Renal cortex interstitium (tissue), 11 donors: Measurements from ENCODE around the gene RXRB. TPM values are rescaled to one million over a fixed set of nuclear protein-coding genes. Genes with fewer than 3 reads are reported as not detected.
A peak's percentile ranks its signal among the peaks of the same experiment; 100 is the strongest.

Experiments
- DNase-seq, 11 donors: peaks; one replicate each; pipeline ENCODE4 v3.0.0-alpha.2; 2013; ENCODE audit warnings: low read depth in 9 of 11, low spot score in 4 of 11; ENCODE audit errors: extremely low read depth in 1 of 11
- polyA plus RNA-seq, 3 donors: library from polyadenylated mRNA; unstranded; fragments of 120-200 nt; gene quantifications; one replicate each; pipeline ENCODE4 v1.2.1, GENCODE V29; 2013; ENCODE audit not compliant: insufficient read length in 3 of 3

RXRB gene
- polyA plus RNA-seq, 3 donors = 51.1 to 64.5 (median 61.0) TPM

DNA sequence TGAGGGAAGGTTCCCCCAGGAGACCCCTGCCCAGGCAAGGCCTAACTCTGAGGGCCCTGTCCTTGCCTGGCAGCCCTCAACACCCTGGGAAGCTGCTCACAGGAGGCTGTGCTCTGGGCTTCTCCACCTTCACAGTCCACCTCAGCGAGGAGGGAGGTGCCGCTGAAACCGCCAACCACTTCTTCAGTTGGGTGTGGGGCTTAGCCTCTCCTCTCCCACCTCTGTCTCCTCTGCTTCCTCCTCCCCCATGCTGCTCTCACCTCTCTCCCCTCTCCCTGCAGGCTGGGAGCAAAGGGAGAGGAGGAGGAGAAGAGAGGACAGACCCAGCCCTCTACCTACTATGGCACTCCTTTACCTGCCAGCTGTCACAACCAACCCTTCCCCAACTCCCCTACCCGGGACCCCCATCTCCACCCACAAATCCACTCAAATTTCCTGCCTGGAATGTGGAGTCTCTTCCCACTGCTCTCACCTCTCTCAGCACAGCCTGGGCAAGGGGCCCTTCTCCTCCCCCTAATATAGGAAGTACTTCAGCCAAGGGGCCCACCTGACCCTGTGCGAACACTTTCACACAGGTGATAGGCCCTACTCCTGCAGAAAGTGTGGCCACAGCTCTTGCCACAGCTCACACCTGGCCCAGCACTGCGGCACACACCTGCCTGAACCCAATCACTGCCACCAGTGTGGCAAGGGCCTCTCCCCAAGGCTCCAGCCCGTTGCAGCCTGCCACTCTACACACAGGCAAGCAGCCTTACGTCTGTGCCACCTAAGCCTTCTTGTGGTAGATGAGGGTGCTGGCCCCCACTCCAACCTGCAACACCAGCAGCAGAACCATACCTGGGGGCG lies 15.0 kb upstream of the RXRB start:
- no peak for DNase-seq

DNA sequence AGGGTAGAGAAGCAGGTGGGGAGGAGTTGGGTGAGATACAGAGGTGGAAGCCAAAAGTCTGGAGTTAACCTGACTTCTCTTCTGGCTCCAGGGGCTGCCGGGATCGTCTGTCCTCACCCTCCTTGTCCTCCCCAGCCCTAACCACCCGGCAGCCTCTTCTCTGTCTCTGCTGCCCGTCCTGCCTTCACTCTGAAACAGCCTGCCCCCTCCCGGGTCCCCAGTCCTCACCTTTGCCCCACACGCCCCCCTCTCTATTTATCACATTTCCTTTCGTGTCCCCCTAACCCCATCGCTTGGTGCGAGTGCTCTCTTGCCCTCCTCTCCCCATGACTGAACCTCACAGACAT lies 13.5 kb upstream of the RXRB start:
- no peak for DNase-seq

DNA sequence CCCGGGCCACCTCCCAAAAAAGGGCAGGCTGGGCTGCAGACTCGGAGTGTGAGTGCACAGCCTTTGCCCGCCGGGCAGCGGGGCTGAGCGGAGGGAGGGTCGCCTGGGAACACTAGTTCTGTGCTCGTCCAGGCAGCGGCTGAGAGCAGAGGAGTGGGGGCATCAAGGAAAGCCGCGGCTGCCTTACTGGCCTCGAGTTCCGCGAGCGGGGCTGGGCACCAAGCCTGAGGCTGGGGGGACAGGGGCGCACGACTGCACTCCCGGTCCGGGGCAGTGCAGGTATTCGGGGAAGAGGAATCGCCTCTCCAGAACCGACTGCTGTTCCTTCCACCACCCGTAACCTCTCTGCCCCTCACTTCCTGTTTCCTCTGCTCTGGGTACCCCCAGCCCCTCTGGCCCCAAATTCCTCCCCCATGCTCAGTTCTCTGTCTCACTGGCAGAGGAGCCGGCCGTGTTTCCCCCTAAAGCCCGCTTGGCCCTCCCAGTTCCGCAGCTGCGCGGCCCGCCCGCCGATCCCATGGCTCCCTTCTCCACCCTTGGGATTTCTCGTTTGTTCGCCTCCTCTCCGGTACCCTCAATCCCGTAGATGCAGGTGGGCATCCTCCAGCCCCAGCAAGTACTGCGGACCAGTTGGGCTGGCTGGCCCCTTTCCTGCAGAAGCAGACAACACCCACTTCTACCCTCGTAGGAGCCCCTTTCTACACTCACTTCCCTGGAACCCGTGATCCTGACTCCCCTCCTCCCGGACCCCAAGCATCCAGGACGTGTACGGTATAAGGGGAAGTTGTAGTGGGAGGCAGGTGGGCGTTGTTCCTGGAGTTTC lies 12.9 kb upstream of the RXRB start:
- no peak for DNase-seq

DNA sequence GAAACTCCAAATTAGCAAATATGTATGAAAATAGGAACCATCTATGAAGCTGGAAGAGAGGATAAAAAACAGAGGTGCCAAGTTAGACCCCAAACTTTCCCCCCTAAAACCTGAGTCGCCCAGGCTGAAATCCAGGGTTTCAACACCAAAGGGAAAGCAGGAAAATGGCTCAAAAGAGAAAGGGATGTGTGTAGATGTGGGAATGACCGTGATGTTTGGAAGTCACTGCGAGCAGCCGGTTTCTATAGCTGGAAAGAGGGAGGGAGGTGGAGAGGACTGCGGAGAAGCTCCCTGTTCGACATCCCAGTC lies 12.3 kb upstream of the RXRB start:
- no peak for DNase-seq

DNA sequence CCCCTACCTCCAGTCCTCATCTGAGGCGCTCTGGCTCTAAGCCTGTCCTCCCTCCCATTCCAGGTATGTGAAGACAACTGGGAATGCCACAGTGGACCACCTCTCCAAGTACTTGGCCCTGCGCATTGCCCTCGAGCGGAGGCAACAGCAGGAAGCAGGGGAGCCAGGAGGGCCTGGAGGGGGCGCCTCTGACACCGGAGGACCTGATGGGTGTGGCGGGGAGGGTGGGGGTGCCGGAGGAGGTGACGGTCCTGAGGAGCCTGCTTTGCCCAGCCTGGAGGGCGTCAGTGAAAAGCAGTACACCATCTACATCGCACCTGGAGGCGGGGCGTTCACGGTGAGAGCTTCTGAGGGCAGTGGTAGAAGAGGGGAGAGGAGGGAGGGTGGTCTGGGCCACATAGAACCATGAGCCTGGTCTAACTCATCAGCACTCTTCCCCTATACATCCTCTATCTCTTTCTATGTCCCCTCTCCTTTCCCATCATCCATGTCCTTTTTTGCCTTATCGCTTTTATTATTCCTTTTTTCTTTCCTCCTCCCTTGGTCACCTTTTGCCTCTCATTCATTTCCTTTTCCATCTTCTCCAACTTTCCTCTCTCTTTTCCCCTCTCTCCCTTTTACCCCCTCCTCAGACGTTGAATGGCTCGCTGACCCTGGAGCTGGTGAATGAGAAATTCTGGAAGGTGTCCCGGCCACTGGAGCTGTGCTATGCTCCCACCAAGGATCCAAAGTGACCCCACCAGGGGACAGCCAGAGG lies 11.4 kb upstream of the RXRB start:
- no peak for DNase-seq

DNA sequence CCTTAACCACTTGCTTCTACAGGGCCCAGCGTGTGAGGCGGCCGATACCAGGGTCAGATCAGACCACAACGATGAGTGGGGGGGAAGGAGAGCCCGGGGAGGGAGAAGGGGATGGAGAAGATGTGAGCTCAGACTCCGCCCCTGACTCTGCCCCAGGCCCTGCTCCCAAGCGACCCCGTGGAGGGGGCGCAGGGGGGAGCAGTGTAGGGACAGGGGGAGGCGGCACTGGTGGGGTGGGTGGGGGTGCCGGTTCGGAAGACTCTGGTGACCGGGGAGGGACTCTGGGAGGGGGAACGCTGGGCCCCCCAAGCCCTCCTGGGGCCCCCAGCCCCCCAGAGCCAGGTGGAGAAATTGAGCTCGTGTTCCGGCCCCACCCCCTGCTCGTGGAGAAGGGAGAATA lies 10.7 kb upstream of the RXRB start:
- DNase-seq = no peak

DNA sequence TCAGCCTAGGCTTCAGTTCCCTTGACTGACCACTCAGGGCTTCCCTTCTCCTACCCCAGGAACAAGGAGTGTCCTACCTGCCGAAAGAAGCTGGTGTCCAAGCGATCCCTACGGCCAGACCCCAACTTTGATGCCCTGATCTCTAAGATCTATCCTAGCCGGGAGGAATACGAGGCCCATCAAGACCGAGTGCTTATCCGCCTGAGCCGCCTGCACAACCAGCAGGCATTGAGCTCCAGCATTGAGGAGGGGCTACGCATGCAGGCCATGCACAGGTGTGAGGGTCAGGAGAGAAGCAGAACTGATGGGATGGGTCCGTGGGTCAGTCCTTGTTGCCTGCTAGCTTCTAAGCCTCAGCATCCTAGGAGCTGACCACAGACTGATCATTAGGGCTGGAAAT lies 9.4 kb upstream of the RXRB start:
- no peak for DNase-seq

DNA sequence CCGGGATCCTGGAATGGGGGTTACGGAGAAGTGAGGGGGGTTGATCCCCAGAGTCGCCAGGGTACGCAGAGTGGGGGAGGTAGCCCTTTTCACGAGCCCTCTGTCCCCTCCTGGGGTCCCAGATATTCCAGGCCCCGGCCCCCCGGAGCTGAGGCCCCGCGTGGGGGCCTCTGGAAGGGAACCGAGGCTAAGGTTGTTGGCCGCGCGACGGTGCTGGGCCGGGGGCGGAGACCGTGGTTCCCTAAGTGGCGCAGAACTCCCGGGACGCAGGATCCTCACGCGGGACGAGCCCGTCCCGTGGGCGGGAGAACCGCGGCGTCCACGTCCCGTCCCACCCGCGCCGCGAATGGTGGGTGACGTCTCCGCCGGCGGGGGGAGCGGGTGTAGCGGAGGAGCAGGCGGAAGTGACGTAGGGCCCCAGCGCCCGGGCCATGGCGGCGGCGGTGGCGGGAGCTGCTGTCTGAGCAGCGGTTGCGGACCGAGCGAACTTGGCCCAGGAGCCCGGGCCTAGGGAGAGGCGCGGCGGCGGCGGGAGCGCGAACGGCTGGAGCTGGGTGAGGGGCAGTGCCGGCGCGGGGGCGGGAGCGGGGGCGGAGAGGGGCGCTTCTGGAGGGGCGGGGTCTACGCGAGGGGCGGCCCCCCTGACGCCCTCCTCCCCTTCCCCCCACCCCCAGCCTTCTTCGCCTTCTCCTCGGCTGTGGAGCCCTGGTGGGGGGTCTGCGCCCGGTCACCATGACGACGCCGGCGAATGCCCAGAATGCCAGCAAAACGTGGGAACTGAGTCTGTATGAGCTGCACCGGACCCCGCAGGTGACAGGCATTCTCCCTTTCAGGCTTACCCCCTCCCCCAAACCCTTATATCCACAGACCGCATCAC lies 7.9 kb upstream of the RXRB start, which contains the start of gene RING1:
Gene RING1 (plus strand): TSS at position 410 of the 877 bp plus-strand sequence. CDS start 323 bp downstream, at position 733.
- peak in 7 of 11 donors; percentile 58 to 84 (median 76) for DNase-seq

DNA sequence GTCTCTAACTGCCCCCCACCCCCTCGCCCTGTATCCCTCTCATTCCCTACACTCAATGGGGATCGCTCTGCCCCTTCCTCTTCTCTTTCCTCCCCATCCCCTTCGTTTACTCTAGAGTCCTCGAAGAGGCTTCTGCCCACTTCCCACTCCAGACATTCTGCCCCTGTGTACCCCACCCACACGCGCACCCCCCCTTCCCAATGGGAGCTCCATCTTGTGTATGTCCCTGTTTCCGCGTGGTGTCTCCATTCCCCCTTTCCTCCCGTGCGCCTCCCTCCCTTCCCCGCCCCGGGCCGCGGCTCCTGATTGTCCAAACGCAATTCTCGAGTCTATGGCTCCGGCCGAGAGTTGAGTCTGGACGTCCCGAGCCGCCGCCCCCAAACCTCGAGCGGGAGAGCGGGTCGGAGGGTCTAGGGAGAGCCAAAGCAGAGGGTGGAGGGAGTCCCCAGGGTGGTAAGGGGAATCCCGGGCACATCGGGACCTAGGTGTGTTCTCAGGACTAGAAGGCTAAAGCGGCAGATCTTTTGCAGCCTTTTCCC lies 7.2 kb upstream of the RXRB start:
- DNase-seq = no peak

DNA sequence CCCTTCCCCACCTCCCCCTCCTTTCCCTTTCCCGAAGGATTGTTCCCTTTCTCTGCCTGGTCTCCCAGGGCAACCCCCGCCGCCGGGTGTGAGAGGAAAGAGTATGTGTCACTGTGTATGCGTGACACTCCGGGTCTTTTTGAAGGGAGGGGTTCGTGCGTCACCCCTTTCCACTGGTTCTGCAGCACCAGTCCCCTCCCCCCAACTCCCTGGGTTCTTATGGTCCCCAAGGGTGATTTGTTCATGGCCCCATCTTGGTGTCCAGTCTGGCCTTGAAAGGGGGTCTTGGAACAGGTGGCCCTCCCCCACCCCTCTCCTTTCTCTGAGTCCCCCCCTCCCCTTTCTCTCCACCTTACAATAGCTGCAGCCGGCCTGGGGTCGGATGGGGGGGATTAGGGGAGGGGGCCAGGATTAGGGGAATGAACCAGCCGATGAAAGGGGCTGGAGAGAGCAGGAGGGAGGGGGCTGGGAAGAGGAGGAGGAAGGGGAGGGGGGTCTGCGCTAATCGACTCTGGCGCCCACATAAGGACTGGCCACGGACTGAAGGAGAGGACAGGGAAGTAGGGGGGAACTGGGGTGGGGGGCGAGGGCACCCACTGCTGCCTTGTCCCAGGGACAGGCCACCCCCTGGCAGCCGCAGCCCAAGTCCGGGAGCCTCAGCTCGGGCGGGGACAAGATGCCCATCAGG lies 6.5 kb upstream of the RXRB start:
- DNase-seq = no peak

DNA sequence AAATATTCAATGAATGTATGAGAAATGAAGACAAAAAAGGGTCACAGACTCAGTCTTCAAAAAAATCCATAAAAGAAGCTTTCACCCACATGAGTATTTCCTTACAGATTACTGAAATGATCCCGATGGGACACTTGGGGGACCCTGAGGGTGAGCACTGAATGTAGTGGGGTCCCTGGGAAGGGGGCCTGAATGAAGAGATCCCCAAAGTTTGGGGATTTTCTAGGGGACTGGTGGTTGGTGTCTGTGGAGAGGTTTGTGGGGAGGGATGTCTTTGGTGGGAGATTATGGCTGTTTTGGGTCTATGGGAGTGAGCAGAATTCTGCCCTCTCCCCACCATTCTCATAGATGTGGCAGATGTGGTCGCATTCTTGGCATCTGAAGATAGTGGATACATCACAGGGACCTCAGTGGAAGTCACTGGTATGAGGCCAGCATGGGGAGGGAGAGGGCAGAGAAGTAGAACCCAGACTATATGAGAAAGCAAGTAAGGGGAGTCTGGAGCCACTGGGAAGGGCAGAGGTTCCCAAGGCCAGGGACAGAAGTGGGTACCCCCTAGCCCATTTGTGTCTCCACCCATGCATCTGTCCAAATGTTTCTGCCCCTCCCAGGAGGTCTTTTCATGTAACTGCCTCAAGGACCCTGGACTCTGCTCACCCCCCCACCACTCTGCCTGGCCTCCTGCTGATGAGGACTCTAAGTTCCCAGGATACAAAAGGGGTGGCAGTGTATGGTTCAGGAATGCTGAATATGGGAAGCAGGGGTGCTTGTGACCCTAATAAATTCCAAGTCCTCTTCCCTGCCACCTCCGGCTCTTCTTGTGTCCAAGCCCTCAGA lies 5.8 kb upstream of the RXRB start:
- no peak for DNase-seq

DNA sequence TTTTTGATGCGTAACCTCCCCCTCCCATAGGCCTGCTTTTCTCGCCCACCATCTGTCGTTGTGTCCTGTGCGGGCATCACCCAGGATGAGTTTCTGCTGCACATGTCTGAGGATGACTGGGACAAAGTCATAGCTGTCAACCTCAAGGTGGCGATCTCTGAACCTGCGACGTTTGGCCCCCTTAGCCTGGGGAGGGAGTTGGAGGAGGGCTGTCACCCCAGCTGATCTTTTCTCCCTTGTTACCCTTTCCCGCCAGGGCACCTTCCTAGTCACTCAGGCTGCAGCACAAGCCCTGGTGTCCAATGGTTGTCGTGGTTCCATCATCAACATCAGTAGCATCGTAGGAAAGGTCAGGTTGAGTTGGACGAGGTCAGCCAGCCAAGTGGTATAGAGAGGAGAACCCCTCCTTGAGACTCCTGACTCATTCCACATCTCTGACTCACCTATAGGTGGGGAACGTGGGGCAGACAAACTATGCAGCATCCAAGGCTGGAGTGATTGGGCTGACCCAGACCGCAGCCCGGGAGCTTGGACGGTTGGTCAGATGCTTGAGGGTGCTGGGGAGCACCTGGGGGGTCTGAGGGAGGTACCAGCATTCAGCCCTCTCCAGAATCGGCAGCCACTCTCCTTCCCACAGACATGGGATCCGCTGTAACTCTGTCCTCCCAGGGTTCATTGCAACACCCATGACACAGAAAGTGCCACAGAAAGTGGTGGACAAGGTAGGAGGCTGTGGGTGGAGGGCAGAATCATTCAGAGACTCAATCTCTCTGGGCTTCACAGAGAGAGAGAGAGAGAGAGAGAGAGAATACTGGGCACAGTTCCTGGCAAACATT lies 4.9 kb upstream of the RXRB start:
- DNase-seq = no peak

DNA sequence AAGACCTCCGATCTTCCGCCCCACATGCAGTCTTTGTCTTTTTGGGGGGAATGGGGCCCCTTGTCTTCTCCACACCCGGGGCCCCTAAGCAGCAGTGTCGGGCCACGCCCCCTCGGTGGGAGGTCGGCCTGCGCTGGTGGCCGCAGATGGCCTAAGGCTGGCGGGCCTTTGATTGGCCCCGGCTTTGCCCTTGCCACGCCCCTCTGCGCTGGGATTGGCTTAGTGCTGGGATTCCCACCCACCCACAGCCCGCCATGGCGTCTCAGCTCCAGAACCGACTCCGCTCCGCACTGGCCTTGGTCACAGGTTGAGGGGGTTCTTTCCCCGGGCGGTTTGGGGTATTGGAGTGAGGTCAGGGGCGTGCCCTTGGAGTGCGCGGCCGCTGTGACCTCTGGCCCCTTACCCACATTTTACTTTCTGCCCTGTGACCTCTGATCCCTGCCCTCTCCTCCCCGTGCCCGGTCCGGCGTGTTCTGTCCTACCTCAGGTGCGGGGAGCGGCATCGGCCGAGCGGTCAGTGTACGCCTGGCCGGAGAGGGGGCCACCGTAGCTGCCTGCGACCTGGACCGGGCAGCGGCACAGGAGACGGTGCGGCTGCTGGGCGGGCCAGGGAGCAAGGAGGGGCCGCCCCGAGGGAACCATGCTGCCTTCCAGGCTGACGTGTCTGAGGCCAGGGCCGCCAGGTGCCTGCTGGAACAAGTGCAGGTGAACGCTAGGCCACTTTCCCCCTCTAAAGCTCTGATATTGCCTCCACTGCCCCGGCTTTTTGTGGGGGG lies 4.1 kb upstream of the RXRB start, which contains the start of gene HSD17B8:
Gene HSD17B8 (plus strand): TSS at position 241 of the 776 bp plus-strand sequence. CDS start 14 bp downstream, at position 255.
- peak; percentile 74 to 94 (median 89) for DNase-seq

DNA sequence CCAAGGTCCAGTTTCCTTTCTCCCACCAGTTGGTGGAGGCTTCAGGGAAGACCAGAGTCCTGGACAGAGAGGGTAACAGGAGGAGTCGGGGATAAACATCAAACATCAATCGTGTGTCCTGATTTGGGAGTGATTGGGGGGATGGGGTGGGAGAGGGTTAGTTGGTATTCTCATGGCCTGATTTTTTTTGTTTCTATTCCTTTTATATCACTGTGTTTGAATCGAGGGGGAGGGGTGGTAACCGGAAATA lies 3.6 kb upstream of the RXRB start:
- DNase-seq = no peak

DNA sequence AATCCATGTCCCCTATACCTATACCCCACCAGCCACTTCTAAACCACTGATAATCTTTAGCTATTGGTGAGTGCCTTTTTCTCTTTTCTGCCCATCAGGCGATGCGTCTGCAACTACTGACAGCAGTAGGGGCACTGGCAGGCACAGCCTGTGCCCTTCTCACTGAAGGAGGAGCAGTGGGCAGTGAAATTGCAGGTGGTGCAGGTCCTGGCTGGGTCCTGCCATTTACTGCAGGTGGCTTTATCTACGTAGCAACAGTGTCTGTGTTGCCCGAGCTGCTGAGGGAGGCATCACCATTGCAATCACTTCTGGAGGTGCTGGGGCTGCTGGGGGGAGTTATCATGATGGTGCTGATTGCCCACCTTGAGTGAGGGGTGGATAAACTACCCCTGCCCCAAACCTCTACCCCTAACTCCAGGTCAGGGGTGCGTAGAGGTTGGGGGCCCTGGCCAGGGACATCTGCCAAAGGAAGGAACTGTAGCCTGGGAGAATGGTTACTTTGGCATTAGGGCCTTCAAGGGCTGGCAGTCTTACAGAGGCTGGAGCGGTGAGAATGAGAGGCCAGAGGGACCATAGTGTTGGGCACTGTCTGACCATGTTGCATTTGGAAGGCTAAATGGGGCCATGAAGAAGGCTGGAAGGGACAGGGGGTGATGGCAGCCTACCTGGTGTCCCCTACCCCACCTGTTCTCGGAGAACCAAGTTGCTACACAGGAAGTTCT lies 3.1 kb upstream of the RXRB start:
- DNase-seq = no peak
